Keratinocyte (primary cell): ENCODE data around the gene USP46.

Source experiments
- EZH2 ChIP-seq: IDR thresholded peaks from one replicate; pipeline ENCODE4 v1.6.1; 2012; ENCODE audit warnings: inconsistent platforms, mild to moderate bottlenecking, low read length, moderate library complexity
- TF ChIP-seq, protein P1 (sequence below), 3 experiments: IDR thresholded peaks in 1 of 3; conservative IDR thresholded peaks in 1 of 3; optimal IDR thresholded peaks in 1 of 3; 2 replicates in 2 of 3; 3 replicates in 1 of 3; pipeline versions ENCODE3 to v1.5.1; 2011; ENCODE audit warnings: low read length in 3 of 3, mild to moderate bottlenecking in 3 of 3, moderate library complexity in 2 of 3, control low read depth in 1 of 3, inconsistent platforms in 1 of 3; ENCODE audit not compliant: insufficient read depth in 2 of 3; ENCODE audit errors: extremely low read depth in 1 of 3

DNA sequence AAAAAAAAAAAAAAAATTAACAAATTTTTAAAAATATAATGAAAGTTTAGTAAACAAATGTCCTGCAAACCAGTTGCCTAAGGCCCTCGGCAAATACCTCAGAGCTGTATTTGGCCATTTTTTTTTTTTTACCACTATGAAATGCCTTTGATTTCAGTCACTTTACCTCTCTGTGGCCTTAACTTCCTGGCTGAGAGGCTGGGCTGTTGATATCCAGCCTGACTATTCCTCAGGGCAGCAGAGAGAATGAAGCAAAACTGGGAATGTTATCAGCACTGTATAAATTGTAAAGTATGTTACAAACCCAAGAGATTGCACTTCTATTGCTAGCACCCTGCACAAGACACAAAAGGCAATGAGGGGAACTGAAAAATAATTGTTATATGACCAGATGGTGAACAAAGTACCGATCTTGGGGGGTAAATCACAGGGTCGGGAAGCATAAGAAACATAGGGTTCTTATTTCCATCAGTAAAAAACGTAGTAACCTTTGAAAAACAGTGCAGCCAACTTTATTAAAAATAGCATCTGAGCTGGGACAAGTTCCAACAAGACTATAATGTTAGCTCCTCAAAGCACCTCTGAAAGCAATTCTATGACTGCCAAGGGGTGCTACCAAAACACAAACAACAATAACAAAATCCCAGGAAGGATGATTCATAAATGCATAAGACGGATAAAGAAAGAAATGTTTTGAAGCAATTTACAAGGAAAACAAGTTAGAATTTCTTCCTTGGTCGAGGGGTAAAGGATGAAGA is 18.1 kb downstream of the USP46 start:
- TF ChIP-seq, protein P1, sequence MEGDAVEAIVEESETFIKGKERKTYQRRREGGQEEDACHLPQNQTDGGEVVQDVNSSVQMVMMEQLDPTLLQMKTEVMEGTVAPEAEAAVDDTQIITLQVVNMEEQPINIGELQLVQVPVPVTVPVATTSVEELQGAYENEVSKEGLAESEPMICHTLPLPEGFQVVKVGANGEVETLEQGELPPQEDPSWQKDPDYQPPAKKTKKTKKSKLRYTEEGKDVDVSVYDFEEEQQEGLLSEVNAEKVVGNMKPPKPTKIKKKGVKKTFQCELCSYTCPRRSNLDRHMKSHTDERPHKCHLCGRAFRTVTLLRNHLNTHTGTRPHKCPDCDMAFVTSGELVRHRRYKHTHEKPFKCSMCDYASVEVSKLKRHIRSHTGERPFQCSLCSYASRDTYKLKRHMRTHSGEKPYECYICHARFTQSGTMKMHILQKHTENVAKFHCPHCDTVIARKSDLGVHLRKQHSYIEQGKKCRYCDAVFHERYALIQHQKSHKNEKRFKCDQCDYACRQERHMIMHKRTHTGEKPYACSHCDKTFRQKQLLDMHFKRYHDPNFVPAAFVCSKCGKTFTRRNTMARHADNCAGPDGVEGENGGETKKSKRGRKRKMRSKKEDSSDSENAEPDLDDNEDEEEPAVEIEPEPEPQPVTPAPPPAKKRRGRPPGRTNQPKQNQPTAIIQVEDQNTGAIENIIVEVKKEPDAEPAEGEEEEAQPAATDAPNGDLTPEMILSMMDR (optimal IDR thresholded peaks at IDR 0.05 in 1 of 3, IDR thresholded peaks at IDR 0.05 in 1 of 3, conservative IDR thresholded peaks at IDR 0.05 in 1 of 3; ENCODE audit: extremely low read depth in 1 of 3, insufficient read depth in 2 of 3, low read length in 3 of 3) = no peak
- TF ChIP-seq EZH2 = no peak
